Measurements from ENCODE around the gene GUCY2C.
"Not testable (repeated sequence)": the region's sequence is repeated elsewhere in the genome, so short reads cannot be mapped to it uniquely, and the experiment has no call there.

GUCY2C gene

GRCh38 chr12:14696265-14696741 lies at the start of gene GUCY2C:
Gene GUCY2C, minus strand, starts transcription at chr12:14696599. Its CDS starts 151 bp downstream, at chr12:14696448.
- no peak for DNase-seq

GRCh38 chr12:14743061-14743460 lies 46.7 kb upstream of the GUCY2C start:
- DNase-seq = no peak

- no peak for DNase-seq
Measured at GRCh38 chr12:14741942-14742341, 45.5 kb upstream of the GUCY2C start.

GRCh38 chr12:14741153-14741552 lies 44.8 kb upstream of the GUCY2C start:
- DNase-seq = no peak

GRCh38 chr12:14736441-14736840 lies 40.0 kb upstream of the GUCY2C start:
- not testable (repeated sequence) for DNase-seq

GRCh38 chr12:14731821-14732220 lies 35.4 kb upstream of the GUCY2C start:
- DNase-seq = no peak

DNA sequence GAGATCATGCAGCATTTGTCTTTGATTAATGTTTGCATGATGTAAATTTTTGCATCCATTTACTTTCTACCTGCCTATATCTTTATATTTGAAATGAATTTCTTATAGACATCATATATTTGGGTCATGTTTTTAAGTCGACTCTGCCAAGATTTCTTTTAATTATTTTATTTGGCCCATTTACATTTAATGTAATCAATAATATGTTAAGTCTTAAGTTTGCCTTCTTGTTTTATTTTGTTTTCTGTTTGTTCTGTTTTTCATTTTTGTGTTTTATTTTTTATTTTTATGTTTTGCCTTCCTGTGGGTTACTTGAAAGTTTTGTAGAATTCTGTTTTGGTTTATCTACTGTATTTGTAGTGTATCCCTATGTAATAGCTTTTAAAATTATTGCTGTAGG lies 33.2 kb upstream of the GUCY2C start:
- no peak for DNase-seq

DNA sequence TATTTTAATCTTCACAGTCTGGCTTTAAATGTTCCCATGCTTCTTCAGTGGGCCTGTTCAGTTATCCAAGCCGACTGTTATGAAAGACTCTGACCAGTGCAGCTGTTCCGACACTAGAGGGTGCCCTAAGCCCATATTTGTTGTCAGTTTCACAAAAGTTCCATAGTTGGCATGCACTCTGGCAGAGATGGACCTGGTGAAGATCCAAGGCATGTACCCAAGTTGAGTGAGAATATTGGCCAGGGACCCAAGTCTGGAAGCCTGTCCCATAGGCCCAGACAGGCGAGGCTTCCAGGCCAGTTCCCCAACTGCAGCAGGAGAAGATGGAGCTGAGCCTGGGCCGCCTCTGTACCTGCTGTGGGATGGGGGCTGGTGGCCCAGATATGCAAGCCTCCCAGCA lies 27.4 kb upstream of the GUCY2C start:
- DNase-seq = peak; percentile 23

- DNase-seq = peak; percentile 23
Measured at GRCh38 chr12:14716848-14717444, 20.5 kb upstream of the GUCY2C start.

- no peak for DNase-seq
Measured at GRCh38 chr12:14714437-14714836, 18.0 kb upstream of the GUCY2C start.

- no peak for DNase-seq
Measured at GRCh38 chr12:14710632-14711320, 14.4 kb upstream of the GUCY2C start.

DNA sequence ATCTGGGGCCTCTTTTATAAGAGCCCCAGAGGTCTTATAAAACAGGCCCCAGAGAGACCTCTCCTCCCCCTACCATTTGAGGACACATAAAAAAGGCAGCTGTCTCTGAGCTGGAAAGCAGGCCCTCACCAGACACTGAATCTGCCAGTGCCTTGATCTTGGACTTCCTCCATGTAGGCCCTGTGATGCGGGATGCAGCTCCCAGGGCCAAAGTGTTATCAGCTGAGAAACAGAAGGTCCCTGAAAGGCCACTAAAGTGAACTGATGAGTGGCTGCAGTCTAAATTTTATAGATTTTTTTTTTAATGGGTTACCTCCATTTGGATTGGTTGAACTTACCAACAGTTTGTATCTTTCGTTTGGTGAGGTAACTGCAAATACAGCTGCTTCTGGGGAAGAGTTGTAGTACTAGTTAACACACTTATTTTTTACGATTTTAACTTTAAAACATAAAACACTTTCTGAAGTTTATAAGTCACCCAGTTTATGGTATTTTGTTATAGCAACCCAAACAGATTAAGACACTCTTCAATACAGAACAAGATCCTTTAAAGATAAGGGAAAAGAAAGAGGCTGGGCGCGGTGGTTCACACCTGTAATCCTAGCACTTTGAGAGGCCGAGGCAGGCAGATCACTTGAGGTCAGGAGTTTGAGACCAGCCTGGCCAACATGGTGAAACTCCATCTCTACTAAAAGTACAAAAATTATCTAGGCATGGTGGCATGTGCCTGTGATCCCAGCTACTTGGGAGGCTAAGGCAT lies 5.6 kb upstream of the GUCY2C start:
- no peak for DNase-seq

GRCh38 chr12:14700935-14701334 lies 4.5 kb upstream of the GUCY2C start:
- DNase-seq = no peak

DNA sequence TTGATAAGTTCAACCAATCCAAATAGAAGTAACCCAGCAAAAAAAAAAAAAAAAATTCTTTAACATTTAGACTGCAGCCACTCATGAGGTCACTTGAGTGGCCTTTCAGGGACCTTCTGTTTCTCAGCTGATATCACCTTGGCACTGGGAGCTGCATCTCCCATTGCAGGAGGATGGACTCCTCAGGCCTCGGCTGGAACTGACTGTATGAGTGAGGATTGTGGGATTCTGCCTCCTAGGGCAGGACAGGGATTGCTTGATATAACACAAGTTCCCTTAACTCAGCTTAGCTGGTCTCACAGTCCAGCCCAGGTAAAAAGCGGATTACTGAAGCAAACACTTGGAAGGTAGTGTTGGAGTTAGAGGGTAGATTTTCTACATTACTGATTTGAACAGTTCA lies 3.5 kb upstream of the GUCY2C start:
- DNase-seq = no peak

DNA sequence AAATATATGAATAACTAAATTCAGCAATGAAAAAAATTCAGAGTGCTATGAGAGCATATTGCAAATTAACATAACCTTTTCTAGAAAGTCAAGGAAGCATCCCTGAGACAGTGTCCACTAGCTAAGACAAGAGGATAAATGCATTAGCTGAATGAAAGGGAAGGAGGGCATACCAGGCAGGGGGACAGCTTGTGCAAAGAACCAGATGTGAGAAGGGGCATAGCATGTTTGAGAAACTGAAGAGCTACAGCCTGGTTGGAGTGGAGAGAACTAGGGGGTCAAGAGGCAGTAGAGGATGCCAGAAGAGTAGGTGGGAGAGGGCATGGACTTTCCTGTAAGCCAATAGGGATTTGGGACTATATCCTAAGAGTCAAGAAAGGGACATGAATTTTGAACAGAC lies 2.2 kb upstream of the GUCY2C start:
- DNase-seq = no peak

DNA sequence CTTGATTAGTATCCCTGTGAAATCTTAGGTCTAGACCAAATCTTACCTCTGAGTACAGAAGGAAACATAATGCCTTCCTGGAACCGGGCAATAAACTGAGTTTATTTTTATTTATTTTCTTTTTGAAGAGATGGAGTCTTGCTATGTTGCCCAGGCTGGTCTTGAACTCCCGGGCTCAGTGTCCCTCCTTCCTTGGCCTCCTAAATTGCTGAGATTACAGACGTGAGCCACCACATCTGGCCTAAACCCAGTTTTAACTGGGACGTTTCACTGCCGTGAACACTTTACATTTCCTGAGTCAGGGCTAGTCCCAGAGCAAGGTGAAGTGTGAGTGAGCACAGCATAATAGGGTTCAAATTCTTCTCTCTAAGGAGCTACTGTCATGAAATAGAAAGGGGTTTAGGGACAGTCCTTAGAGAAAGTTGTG lies 671 bp downstream of the GUCY2C start:
- DNase-seq = no peak

- no peak for DNase-seq
Measured at GRCh38 chr12:14694970-14695369, 1.4 kb downstream of the GUCY2C start.

GRCh38 chr12:14694145-14694714 lies 2.2 kb downstream of the GUCY2C start:
- DNase-seq = no peak

DNA sequence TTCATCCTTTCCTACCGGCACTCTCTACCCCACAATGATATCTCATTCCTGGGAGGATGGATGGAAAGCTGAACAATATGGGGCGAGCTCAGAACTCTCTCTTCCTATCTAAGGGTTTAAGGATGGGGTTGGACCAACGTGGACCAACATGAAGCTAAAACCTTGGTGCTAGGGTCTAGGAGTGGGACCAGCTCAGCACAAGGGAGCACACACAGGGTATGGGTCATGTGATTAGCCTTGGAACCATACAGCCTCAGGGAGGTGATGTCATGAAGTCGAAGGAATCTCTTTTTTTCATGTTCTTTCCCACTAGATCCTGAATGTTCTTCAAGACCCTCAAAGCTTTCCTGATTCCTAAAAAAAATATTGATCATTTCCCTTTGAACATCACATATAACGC lies 3.3 kb downstream of the GUCY2C start:
- DNase-seq = no peak

- peak; percentile 51 for DNase-seq
Measured at GRCh38 chr12:14691560-14691959, 4.8 kb downstream of the GUCY2C start.

DNA sequence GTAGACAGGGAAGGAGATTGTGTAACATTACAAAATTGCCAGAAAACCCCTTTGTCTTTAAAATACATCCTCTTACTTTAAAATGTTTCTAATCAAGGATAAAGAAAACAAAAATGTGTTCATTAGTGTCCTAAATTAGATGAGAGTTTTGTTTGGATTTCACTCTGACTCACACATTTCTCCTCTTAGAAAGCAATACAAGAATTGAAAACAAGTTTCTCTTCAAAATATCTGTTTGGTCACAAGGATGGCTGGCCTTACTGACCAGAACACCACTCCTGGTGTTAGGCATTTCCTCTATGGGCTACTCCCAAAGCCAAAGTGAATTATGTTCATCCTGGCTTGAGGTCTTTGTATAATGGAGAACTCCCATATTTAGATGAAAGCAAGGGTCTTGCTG lies 6.4 kb downstream of the GUCY2C start:
- no peak for DNase-seq

DNA sequence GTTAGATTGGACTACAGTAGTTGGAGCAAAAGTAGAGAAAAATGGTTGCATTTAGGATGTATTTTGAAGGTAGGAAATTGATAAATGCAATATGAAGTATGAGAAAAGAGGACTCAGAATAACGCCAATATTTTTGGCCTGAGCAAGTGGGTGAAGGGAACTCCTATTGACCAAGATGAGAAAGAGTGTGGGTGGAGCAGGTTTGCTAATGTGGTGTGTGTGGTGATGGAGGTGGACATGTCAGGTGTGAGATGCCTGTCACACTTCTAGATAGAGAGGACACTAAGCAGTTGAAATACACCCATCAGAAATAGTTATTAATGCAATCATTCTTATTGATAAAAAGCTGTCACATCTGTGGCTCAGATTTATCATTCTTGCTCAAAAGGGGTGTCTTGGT lies 7.3 kb downstream of the GUCY2C start:
- DNase-seq = no peak

DNA sequence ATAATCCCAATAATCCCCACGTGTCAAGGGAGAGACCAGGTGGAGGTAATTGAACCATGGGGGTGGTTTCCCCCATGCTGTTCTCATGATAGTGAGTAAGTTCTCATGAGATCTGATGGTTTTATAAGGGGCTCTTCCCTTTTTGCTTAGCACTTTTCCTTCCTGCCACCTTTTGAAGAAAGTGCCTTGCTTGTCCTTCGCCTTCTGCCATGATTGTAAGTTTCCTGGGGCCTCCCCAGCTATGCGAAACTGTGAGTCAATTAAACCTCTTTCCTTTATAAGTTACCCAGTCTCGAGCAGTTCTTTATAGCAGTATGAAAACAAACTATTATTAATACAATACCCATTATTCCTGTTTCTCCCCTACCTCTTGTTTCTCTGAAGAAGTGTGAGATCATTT lies 14.2 kb downstream of the GUCY2C start:
- DNase-seq = not testable (repeated sequence)

- no peak for DNase-seq
Measured at GRCh38 chr12:14681625-14682024, 14.8 kb downstream of the GUCY2C start.

Data from femur (tissue), 1 donor.